GM12891 (cell line): ENCODE measurements around the gene PRKCB.
A peak's percentile ranks its signal among the peaks of the same experiment; 100 is the strongest.

Experiments used
- DNase-seq: peaks from one replicate; pipeline ENCODE4 v3.0.0; 2011; ENCODE audit warnings: low spot score; ENCODE audit not compliant: insufficient read length
- FAIRE-seq: peaks from 2 replicates; lab custom pipeline; 2011; peaks lifted over from hg19 to GRCh38; lab: Jason Lieb, UNC
- PAX5 ChIP-seq: IDR thresholded peaks from 2 replicates; pipeline ENCODE4 v1.6.1; 2011; ENCODE audit warnings: low read length, moderate library complexity, mild to moderate bottlenecking; ENCODE audit not compliant: insufficient read depth, severe bottlenecking
- POLR2A ChIP-seq: IDR thresholded peaks from 2 replicates; pipeline ENCODE4 v1.6.1; 2011; ENCODE audit warnings: low read depth, low read length, control low read depth
- POLR2AphosphoS5 ChIP-seq: IDR thresholded peaks from 2 replicates; pipeline ENCODE4 v1.6.1; 2011; ENCODE audit warnings: low read depth, low read length, control low read depth
- POU2F2 ChIP-seq: IDR thresholded peaks from 2 replicates; pipeline ENCODE4 v1.6.1; 2011; ENCODE audit warnings: low read depth, mild to moderate bottlenecking, control low read depth, low read length, moderate library complexity
- SPI1 ChIP-seq: IDR thresholded peaks from 2 replicates; pipeline ENCODE4 v1.6.1; 2011; ENCODE audit warnings: low read depth, low read length, control low read depth
- TAF1 ChIP-seq: IDR thresholded peaks from 2 replicates; pipeline ENCODE4 v1.6.1; 2011; ENCODE audit warnings: low read depth, low read length, control low read depth

PRKCB gene

GRCh38 chr16:23877107-23878070, 41.6 kb downstream of the PRKCB start:
- DNase-seq (no peak), FAIRE-seq (peak; percentile 54)
- TF ChIP-seq POLR2A, result no peak
- TF ChIP-seq TAF1, result no peak
- no peak for TF ChIP-seq POU2F2
- TF ChIP-seq POLR2AphosphoS5, result no peak
- no peak for TF ChIP-seq PAX5
- TF ChIP-seq SPI1, result no peak

- no peak for DNase-seq
- TF ChIP-seq PAX5 (no peak), POLR2AphosphoS5 (no peak), POU2F2 (no peak), POLR2A (no peak), SPI1 (no peak), TAF1 (no peak)
- peak; percentile 70 for FAIRE-seq
Observed at GRCh38 chr16:23879735-23880373, 44.1 kb downstream of the PRKCB start.

GRCh38 chr16:23889189-23889588, 53.4 kb downstream of the PRKCB start:
- DNase-seq (no peak), FAIRE-seq (no peak)
- TF ChIP-seq POLR2A (no peak), TAF1 (no peak), SPI1 (no peak), PAX5 (no peak), POU2F2 (no peak), POLR2AphosphoS5 (no peak)

- DNase-seq, result no peak
- TF ChIP-seq POLR2A, result no peak
- TF ChIP-seq SPI1, result no peak
- TF ChIP-seq PAX5, result no peak
- no peak for TF ChIP-seq TAF1
- TF ChIP-seq POU2F2, result no peak
- TF ChIP-seq POLR2AphosphoS5, result no peak
- FAIRE-seq, result peak; percentile 75
Observed at GRCh38 chr16:23893986-23894385, 58.2 kb downstream of the PRKCB start.

- no peak for TF ChIP-seq POLR2A
- TF ChIP-seq TAF1, result no peak
- TF ChIP-seq POLR2AphosphoS5, result no peak
- TF ChIP-seq POU2F2, result no peak
- no peak for TF ChIP-seq PAX5
- no peak for TF ChIP-seq SPI1
- no peak for FAIRE-seq
- DNase-seq, result no peak
Observed at GRCh38 chr16:23895052-23895451, 59.3 kb downstream of the PRKCB start.

- no peak for TF ChIP-seq POLR2AphosphoS5
- TF ChIP-seq POU2F2, result no peak
- TF ChIP-seq POLR2A, result no peak
- TF ChIP-seq SPI1, result peak; percentile 10; the same call in 1 of the 2 replicates
- FAIRE-seq (peak; percentile 58), DNase-seq (no peak)
Observed at GRCh38 chr16:23896832-23897821, 61.3 kb downstream of the PRKCB start.

- TF ChIP-seq POLR2A, result no peak
- DNase-seq (no peak), FAIRE-seq (peak; percentile 41)
Observed at GRCh38 chr16:23898682-23899430, 63.1 kb downstream of the PRKCB start.

- DNase-seq, result no peak
- TF ChIP-seq TAF1, result no peak
- no peak for TF ChIP-seq POLR2A
- no peak for TF ChIP-seq PAX5
- TF ChIP-seq POU2F2, result no peak
- TF ChIP-seq POLR2AphosphoS5, result no peak
- no peak for TF ChIP-seq SPI1
- no peak for FAIRE-seq
Observed at GRCh38 chr16:23899869-23900268, 64.1 kb downstream of the PRKCB start.
